ENCODE results near the gene SHROOM3. TPM values are rescaled to one million over a fixed set of nuclear protein-coding genes. Genes with fewer than 3 reads are reported as not detected.

Gene SHROOM3
- total RNA-seq, 2 experiments from 2014 or later = 0.04 TPM; not detected in 1

DNA sequence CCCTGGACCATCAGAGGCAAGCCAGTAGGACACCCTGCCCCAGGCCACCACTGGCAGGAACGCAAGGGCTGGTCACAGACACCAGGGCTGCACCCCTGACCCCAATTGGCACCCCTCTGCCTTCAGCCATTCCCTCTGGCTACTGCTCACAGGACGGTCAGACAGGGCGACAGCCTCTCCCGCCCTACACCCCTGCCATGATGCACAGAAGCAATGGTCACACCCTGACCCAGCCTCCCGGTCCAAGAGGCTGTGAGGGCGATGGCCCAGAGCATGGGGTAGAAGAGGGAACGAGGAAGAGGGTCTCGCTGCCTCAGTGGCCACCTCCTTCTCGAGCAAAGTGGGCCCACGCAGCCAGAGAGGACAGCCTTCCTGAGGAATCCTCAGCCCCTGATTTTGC lies 319.4 kb downstream of the SHROOM3 start:
- peaks cover 16% of the 10 kb centered on the region for H3K4me1 Mint-ChIP-seq
- intact Hi-C loops (cut with DNase I, micrococcal nuclease) = loop anchor here in 1 of 2 experiments (10.0 kb wide), 1 partner anchor 320 kb away; the partner anchor contains the start of gene SHROOM3
- no peak overlapping the region for H3K27ac Mint-ChIP-seq
- peaks cover 24% of the 10 kb centered on the region for H3K27me3 Mint-ChIP-seq
- ChIA-PET POLR2A (no interaction called here), CTCF (no interaction called here)
- H3K36me3 Mint-ChIP-seq (ENCODE audit: low read depth) = no peaks in the 10 kb centered on the region
- H3K4me3 Mint-ChIP-seq = no peak overlapping the region
- DNase-seq (no peak), ATAC-seq (no peak)
- peaks cover 5% of the 10 kb centered on the region for H3K9me3 Mint-ChIP-seq (ENCODE audit: low read depth)

DNA sequence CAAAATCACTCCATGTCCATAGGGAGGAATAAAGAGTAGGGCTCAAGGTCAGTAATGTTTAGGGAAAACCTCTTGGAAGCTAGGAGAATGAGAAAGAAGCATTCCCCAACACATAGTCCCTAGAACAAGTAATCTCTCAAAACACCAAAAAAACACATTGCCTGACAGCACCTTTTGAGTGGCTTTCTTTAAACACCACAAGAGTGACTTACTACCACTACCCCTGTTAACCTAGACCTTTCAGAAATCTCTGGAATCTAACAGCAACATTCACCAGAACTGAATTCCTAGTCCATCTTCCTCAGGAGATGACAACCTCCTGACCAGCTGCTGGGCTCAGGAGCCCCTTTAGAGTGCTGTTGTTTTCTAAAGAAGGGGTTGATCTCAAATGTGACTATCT lies 320.7 kb downstream of the SHROOM3 start:
- ChIA-PET CTCF (interaction anchor here (0.6 to 0.9 kb wide), 4 partner anchors 10 to 325 kb away, joined by 3 to 4 read pairs (median 3); no protein-coding TSS in a partner anchor), POLR2A (no interaction called here)
- intact Hi-C loops (cut with DNase I, micrococcal nuclease) = loop anchor here (5.0 to 10.0 kb wide), 4 partner anchors 272 to 323 kb away; partner anchors contain the start of gene SHROOM3 (in 1 of the 2)

DNA sequence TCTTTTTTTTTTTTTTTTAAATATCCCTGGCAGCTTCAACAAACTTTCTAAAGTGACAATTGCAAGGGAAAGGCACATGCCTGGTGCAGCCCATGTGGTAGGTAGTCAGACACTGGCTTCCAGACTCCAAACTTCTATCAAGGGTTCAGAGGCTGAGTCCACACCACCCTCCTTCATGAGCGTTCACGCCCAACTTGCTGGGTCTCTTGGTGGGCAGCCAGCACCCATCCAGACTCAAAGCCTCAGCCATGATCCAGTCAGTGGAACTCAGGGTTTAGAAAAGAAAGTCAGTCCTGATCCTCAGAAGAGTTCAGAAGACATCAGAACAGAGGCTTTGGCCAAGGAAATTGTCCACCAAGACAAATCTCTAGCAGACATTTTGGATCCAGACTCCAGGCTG lies 321.4 kb downstream of the SHROOM3 start:
- DNase-seq = no peak
- H3K4me1 Mint-ChIP-seq = peaks cover 20% of the 10 kb centered on the region
- POLR2A ChIA-PET = no interaction called here
- no peak overlapping the region for H3K4me3 Mint-ChIP-seq
- H3K27ac Mint-ChIP-seq = no peak overlapping the region
- CTCF ChIA-PET = interaction anchor here (0.6 to 1.7 kb wide), 3 partner anchors 18 to 126 kb away, joined by 3 to 7 read pairs (median 3); no protein-coding TSS in a partner anchor
- H3K27me3 Mint-ChIP-seq = peaks cover 22% of the 10 kb centered on the region
- intact Hi-C loops (cut with DNase I, micrococcal nuclease) = loop anchor here (5.0 to 10.0 kb wide), 4 partner anchors 271 to 324 kb away; partner anchors contain the start of gene SHROOM3 (in 1 of the 2)
- ATAC-seq = no peak
- peaks cover 4% of the 10 kb centered on the region for H3K9me3 Mint-ChIP-seq (ENCODE audit: low read depth)
- H3K36me3 Mint-ChIP-seq (ENCODE audit: low read depth) = no peaks in the 10 kb centered on the region

More for the DNA sequence above, 320.7 kb downstream of the SHROOM3 start:
- no peak overlapping the region for H3K27ac Mint-ChIP-seq
- peaks cover 5% of the 10 kb centered on the region for H3K9me3 Mint-ChIP-seq (ENCODE audit: low read depth)
- ATAC-seq (no peak), DNase-seq (no peak)
- H3K27me3 Mint-ChIP-seq = peaks cover 19% of the 10 kb centered on the region
- H3K4me3 Mint-ChIP-seq = no peak overlapping the region
- peaks cover 20% of the 10 kb centered on the region for H3K4me1 Mint-ChIP-seq
- no peaks in the 10 kb centered on the region for H3K36me3 Mint-ChIP-seq (ENCODE audit: low read depth)

DNA sequence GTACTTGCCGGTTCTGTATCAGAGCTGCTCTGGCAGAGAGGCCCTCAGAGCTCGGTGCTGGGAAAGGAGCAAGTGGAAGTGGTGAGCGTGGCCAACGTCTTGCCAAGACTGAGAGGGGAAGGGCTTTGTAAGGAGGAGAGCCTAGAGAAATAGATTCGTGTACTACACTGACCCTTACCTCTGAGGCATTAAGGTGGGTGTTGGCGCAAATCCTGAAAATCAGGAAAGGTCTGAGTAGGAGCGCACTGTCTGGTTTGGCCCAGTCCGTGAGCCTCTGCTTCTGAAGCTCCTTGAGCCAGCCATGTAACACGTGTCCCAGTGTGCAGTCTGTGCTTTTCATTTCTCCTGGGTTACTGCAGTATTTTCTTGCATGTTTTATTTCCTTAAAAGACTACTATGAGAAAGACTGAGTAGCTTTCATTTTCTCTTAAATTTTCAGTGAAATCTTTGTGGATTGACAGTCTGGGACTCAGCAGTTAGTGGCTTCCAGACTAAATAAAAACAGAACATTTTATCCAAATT lies 322.4 kb downstream of the SHROOM3 start:
- peaks cover 14% of the 10 kb centered on the region for H3K27me3 Mint-ChIP-seq
- POLR2A ChIA-PET = no interaction called here
- CTCF ChIA-PET = interaction anchor here (0.7 to 1.7 kb wide), 9 partner anchors 9 to 432 kb away, joined by 3 to 7 read pairs (median 3); no protein-coding TSS in a partner anchor
- DNase-seq (no peak), ATAC-seq (no peak)
- H3K36me3 Mint-ChIP-seq (ENCODE audit: low read depth) = no peaks in the 10 kb centered on the region
- H3K4me3 Mint-ChIP-seq = no peak overlapping the region
- no peak overlapping the region for H3K27ac Mint-ChIP-seq
- H3K4me1 Mint-ChIP-seq = peaks cover 20% of the 10 kb centered on the region
- intact Hi-C loops (cut with DNase I, micrococcal nuclease) = loop anchor here (5.0 to 10.0 kb wide), 4 partner anchors 270 to 325 kb away; partner anchors contain the start of gene SHROOM3 (in 1 of the 2)
- no peaks in the 10 kb centered on the region for H3K9me3 Mint-ChIP-seq (ENCODE audit: low read depth)

DNA sequence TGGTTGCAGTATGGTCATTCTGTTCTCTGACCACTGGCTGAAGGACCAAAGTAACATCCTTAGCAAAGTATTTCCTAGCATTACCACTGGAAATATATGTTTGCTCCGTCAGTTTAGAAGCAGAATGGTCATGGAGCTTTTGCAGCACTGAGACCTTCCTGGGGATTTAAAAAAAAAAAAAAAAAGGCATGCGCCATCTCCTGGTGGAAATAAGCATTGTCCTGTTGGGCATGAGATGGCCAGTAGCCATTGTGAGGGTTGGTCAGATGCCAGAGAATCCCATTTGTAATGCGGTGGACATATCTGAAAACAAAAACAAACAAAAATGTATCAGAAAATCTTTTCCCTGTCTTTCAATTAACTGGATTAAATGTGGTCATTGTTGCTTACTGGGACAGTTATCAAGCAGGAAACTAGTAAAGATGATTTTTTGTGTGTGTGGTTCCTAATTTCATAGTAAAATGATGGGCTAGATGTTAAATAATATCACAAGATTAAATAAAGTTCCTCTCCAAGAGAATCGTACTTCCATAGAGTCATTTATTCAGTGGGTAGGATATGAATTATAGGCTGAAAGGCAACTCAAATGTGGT lies 323.4 kb downstream of the SHROOM3 start:
- Mint-ChIP-seq H3K36me3 (ENCODE audit: low read depth) (no peaks in the 10 kb centered on the region), H3K9me3 (ENCODE audit: low read depth) (no peaks in the 10 kb centered on the region), H3K27ac (no peak overlapping the region), H3K4me1 (peaks cover 14% of the 10 kb centered on the region), H3K27me3 (peaks cover 11% of the 10 kb centered on the region), H3K4me3 (no peak overlapping the region)
- ChIA-PET CTCF (interaction anchor here (0.7 to 1.5 kb wide), 6 partner anchors 8 to 329 kb away, joined by 3 to 6 read pairs (median 4); no protein-coding TSS in a partner anchor), POLR2A (no interaction called here)
- DNase-seq (no peak), ATAC-seq (no peak)
- intact Hi-C loops (cut with DNase I, micrococcal nuclease) = loop anchor here (1.0 to 10.0 kb wide), 5 partner anchors 269 to 445 kb away; partner anchors contain the start of gene SHROOM3 (in 1 of the 2)

DNA sequence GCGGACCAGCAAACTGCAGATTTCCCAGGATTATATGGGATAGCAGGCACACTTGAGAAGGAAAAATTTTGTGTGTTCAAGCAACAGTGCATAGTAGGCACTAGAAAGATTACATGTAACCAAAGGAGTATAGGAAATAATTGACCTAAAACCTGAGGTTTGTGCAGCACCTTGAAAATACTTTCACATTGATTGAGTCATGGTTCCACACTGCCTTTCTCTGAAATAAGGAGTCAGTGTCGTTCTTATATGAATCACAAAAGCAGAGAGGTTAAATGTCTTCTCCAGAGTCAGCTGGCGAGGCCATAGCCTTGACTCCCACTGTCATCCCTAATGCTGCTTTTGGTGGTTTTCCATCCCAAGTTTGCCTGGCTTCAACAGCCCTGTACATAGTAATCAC lies 324.0 kb downstream of the SHROOM3 start:
- no peaks in the 10 kb centered on the region for H3K9me3 Mint-ChIP-seq (ENCODE audit: low read depth)
- no peak overlapping the region for H3K4me3 Mint-ChIP-seq
- ChIA-PET CTCF (interaction anchor here (1.2 kb wide), 1 partner anchor 20 kb away, joined by 3 read pairs; no protein-coding TSS in a partner anchor), POLR2A (no interaction called here)
- intact Hi-C loops (cut with DNase I, micrococcal nuclease) = loop anchor here (1.0 to 10.0 kb wide), 5 partner anchors 268 to 444 kb away; partner anchors contain the start of gene SHROOM3 (in 1 of the 2)
- H3K27me3 Mint-ChIP-seq = peaks cover 10% of the 10 kb centered on the region
- peak; percentile 93 for ATAC-seq
- H3K27ac Mint-ChIP-seq = no peak overlapping the region
- H3K36me3 Mint-ChIP-seq (ENCODE audit: low read depth) = no peaks in the 10 kb centered on the region
- no peak for DNase-seq
- H3K4me1 Mint-ChIP-seq = peaks cover 14% of the 10 kb centered on the region

DNA sequence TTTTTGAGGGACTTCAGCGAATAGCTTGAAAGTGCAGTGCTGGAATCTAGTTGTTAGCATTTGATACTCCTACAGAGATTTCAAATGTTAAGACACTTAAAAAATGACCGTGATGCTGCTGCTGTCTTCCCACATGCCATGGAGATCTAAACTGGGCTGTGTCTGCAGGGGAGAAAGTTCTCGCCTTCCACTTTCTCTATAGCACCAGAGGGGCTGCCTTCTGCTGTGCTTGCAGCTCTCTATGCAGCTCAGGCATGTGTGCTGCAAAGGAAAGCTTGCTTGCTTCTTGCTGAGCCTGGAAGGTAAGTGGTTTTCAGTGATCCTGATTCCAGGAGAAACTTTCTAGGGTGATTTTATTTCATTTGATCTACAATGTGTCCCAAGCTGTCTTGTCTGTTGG lies 325.2 kb downstream of the SHROOM3 start:
- Mint-ChIP-seq H3K9me3 (ENCODE audit: low read depth) (no peaks in the 10 kb centered on the region), H3K27ac (no peak overlapping the region), H3K36me3 (ENCODE audit: low read depth) (no peaks in the 10 kb centered on the region), H3K4me1 (peaks cover 14% of the 10 kb centered on the region), H3K4me3 (no peak overlapping the region), H3K27me3 (peaks cover 14% of the 10 kb centered on the region)
- ATAC-seq = no peak
- ChIA-PET POLR2A (no interaction called here), CTCF (interaction anchor here (0.5 to 1.2 kb wide), 5 partner anchors 10 to 137 kb away, joined by 3 read pairs; no protein-coding TSS in a partner anchor)
- intact Hi-C loops (cut with DNase I, micrococcal nuclease) = no loop called here
- DNase-seq = no peak

DNA sequence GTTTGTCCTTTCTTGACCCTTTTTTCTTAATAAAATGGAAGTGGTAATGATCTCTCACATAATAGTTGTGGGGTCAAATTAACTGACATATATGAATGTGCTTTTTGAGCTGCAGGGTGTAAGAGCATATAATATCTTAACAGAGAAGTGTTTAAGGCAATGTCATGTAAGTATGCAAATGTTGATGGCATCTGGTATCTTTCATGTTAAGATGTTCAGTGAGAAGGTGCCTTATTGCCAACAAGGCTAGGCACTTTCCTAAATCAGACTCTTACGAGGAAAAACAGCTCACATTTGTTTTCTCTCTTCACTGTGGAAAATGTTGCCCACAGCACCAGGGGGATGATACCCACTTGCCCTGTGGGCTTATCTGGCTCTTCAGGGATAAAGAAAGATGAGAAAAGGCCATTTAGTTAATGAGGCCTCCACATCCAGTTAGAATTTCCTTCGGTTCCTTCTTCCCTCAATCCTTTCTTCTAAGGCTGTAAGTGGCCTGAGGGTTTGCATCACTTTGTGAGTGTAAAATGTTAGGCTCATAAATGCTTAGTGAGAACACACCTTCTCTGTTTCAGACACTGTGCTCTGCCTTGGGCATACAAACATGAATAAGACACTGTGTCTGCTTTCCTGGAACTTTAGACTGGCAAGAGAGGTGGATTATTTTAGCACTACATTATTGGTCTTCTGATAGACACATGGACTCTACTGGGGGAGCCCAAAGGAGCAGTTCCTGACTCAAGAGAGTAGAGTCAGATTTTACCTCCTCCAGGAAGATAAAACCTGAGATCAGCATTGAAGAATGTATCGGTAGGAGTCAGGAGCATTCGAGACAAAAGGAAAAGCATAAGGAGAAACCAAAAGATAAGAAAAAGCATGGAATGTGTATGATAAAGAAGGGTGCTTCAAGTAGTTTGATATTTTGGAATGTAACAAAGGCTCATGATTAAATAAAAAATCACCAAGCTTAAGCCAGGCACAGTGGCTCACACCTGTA lies 327.4 kb downstream of the SHROOM3 start:
- intact Hi-C loops (cut with DNase I, micrococcal nuclease) = no loop called here
- H3K36me3 Mint-ChIP-seq (ENCODE audit: low read depth) = no peaks in the 10 kb centered on the region
- peaks cover 16% of the 10 kb centered on the region for H3K4me1 Mint-ChIP-seq
- H3K27me3 Mint-ChIP-seq = peaks cover 16% of the 10 kb centered on the region
- DNase-seq = no peak
- H3K27ac Mint-ChIP-seq = no peak overlapping the region
- no peaks in the 10 kb centered on the region for H3K9me3 Mint-ChIP-seq (ENCODE audit: low read depth)
- no peak overlapping the region for H3K4me3 Mint-ChIP-seq
- no peak for ATAC-seq
- CTCF ChIA-PET = interaction anchor here (0.9 kb wide), 1 partner anchor 12 kb away, joined by 3 read pairs; no protein-coding TSS in a partner anchor
- POLR2A ChIA-PET = no interaction called here

DNA sequence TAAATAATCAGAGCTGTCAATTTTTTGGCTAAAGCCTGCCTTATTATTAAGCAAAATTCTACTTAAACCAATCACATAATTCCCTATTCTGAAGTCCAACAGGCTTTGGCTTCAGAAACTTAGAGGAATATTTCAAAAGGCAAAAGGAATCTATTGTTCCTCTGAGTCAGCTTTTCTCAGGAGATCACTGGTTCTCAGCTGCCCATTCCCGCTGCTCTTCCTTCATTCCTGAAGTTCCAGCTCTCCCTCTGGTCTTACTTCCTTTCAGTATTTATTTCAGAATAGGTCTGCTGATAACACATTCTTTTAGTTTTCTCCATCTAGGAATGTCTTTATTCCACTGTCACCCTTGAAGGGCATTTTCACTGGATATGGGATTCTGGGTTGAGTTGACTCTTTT lies 329.2 kb downstream of the SHROOM3 start:
- DNase-seq (no peak), ATAC-seq (no peak)
- Mint-ChIP-seq H3K36me3 (ENCODE audit: low read depth) (no peaks in the 10 kb centered on the region), H3K4me3 (no peak overlapping the region), H3K4me1 (peaks cover 8% of the 10 kb centered on the region), H3K27me3 (peaks cover 18% of the 10 kb centered on the region), H3K9me3 (ENCODE audit: low read depth) (no peaks in the 10 kb centered on the region), H3K27ac (no peak overlapping the region)
- POLR2A ChIA-PET = no interaction called here
- intact Hi-C loops (cut with DNase I, micrococcal nuclease) = no loop called here
- CTCF ChIA-PET = interaction anchor here (0.6 kb wide), 1 partner anchor 27 kb away, joined by 3 read pairs; no protein-coding TSS in a partner anchor

DNA sequence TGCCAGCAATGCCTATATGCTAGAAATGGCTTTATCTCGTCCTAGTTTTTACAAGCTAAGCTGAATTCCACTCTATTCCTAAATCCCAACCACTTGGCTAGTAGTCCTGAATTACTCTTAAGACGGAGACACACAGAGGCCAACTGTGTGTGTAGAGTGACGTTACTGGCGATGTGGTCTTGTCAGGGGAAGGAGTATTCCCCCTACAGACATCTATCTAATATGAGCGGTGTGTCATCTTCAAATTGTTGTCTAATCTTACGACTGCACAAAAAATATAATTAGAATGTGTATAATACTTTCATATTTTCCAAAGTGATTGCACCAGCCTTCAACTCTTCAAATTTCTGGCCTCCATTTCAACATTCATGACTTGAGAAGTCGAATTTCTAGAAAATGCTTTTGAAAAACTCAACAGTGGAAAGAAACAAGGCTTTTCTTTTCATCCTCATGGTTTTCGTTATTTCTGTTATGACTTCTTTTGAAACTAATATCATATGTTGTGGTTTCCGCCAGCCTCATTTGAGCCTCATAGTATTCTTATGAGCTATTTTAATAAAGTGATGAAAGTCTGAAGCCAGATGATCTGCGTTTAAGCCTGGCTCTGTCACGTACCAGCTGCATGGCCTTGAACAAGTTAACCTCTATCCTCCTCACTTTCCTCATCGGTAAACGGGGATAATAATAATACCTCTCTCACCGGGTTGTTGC lies 330.6 kb downstream of the SHROOM3 start:
- Mint-ChIP-seq H3K27me3 (peaks cover 15% of the 10 kb centered on the region), H3K4me1 (peaks cover 2% of the 10 kb centered on the region), H3K9me3 (ENCODE audit: low read depth) (no peaks in the 10 kb centered on the region), H3K27ac (no peak overlapping the region), H3K4me3 (no peak overlapping the region), H3K36me3 (ENCODE audit: low read depth) (no peaks in the 10 kb centered on the region)
- DNase-seq (no peak), ATAC-seq (peak; percentile 33)
- CTCF ChIA-PET = interaction anchor here (0.6 to 1.7 kb wide), 4 partner anchors 8 to 388 kb away, joined by 3 to 5 read pairs (median 4); no protein-coding TSS in a partner anchor
- POLR2A ChIA-PET = interaction anchor here (0.7 kb wide), 1 partner anchor 330 kb away, joined by 3 read pairs; the partner anchor contains the start of gene SHROOM3
- intact Hi-C loops (cut with DNase I, micrococcal nuclease) = no loop called here
